NK-92 treated with Interleukin-12 subunit alpha and Interleukin-12 subunit beta, amount 100 ng/mL, for 24 hours (cell line): ENCODE data around the gene GTPBP1.

Experiments used
- DNase-seq: peaks from one replicate; lab custom pipeline; 2025; lab: John Stamatoyannopoulos, UW

Gene GTPBP1

DNA sequence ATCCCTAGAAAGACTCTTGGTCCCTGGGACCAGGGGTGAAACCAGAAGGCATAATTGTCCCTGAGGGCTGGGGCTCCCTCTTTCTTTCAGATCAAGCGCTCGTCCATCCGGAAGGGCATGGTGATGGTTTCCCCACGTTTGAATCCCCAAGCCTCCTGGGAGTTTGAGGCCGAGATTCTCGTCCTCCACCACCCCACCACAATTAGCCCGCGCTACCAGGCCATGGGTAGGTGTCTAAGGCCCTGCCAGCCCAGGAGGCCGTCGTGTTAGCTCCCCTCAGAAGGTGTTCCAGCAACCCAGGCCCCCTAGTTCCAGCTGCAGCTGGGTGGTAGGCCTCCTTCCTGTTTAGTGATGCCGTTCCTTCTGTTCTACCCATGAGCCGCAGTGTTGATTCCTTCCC is 21.4 kb downstream of the GTPBP1 start:
- no peak for DNase-seq

DNA sequence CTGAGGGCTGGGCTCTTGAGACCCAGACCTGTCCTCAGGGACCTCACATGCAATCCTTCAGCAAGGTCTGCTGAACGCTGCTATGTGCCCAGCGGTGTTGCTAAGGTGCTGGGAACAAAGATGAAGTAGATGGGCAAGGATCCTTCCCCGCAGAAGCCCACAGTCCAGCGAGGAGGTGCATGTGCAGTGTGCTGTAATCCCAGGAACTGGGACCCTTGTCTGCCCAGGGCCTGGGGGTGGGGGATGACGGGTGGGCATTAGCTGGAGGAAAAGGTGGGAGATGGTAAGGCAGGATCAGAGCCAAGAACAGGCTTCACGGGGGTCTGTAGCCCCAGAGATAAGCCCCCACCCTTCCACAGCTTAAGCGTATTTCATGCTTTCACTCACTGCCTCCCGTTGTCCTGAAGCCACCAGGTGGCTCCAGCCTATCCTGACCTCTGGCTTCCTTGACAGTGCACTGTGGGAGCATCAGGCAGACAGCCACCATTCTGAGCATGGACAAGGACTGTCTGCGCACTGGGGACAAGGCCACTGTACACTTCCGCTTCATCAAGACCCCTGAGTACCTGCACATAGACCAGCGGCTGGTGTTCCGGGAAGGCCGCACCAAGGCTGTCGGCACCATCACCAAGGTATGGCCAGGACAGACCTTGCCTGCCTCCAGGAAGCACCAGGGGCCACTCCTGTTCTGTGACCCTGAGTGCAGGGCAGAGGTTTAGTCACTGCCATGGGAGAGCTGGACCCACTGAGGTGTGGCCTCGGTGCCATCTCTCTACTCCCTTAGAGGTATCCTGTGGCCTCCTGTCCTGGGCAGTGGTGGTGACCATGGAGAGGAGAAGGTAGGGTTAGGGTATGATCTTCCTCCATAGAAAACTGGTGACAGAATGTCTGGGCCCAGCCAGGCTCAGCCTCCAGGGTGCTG is 22.0 kb downstream of the GTPBP1 start:
- DNase-seq: no peak

DNA sequence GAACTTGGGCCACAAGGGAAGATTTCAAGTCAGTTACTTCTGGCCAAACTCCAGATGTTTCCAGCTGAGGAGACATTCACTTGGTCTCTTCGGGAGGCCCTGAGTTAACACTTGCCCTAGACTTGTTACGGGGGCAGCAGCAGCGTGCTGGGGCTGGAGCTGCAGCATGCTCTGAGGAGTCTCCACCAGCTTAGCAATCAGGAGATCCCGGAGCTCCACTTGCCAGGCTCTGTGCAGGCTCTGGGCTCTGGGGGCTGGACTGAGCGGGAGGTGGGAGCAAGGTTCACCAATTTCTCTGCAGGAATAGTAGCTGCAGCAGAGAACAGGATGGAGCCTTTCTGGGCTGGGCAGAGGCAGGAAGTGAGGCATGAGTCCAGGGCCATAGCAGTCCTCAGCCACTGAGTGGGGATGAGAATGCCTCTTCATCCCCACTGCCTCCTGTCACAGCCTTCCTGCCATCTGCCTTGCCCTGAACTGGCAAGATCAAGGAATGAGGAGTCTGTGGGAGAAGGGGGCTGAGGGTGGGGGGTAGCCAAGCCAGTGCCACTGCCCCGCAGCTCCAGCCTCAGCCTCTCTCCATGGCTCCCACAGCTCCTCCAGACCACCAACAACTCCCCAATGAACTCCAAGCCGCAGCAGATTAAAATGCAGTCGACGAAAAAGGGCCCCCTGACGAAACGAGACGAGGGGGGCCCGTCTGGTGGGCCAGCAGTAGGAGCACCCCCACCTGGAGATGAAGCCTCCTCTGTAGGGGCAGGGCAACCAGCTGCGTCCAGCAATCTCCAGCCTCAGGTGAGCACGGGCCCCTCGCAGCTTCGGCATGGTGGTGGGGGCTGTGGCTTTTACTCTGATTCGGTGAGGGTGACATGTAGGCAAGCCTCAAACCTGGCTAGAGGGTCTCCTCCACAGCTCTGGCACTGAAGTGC is 23.4 kb downstream of the GTPBP1 start:
- no peak for DNase-seq

DNA sequence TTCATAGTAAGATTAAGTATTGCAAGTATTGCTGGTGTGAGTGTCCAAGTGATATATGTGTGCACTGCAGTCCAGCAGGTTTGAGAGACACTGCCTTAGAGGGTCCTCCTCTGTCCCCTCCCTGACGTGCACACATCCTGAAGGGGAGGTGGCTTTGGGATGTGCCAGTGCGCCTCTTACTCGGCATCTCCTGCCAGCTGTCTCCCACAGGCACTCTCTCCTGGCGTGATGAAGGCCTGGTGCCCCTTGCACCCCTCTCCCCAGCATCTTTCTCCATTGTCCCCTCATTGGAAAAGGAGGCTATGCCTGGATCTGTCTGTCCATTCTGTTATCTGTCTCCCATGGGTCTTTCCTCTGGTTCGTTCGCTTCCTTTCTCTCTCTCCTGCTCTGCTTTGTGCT is 24.2 kb downstream of the GTPBP1 start:
- no peak for DNase-seq

DNA sequence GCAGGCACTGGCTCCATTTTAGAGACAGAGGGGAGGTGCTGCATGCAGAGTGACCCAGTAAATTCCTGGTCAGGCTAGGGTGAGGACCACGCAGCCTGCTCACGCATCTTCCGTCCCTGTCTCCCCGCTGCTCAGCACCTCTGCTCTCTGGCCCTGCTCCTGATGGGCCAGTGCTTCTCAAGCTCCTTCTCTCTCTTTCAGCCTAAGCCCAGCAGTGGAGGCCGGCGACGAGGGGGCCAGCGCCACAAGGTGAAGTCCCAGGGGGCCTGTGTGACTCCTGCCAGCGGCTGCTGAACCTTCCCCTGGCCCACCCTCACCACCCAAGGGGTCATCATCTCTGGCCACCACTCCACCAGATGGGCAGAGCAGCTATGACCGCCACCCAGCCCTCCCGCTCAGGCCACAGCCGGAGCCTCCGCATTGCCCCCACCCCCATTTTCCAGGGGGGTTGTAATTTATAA is 24.7 kb downstream of the GTPBP1 start:
- DNase-seq: no peak

DNA sequence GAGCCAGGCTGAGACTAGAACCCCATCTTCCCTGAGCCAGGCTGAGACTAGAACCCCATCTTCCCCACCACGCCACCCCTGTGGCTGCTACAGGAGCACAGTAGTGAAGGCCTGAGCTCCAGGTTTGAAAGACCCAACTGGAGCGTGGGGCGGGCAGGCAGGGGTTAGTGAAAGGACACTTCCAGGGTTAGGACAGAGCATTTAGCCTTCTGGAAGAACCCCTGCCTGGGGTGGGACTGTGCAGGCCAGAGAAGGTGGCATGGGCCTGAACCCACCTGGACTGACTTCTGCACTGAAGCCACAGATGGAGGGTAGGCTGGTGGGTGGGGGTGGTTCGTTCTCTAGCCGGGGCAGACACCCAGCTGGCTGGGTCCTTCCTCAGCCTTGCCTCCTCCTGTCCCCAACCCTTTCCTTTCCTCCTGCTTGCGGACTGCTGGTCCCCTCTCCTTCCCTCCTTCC is 26.0 kb downstream of the GTPBP1 start:
- DNase-seq: no peak

DNA sequence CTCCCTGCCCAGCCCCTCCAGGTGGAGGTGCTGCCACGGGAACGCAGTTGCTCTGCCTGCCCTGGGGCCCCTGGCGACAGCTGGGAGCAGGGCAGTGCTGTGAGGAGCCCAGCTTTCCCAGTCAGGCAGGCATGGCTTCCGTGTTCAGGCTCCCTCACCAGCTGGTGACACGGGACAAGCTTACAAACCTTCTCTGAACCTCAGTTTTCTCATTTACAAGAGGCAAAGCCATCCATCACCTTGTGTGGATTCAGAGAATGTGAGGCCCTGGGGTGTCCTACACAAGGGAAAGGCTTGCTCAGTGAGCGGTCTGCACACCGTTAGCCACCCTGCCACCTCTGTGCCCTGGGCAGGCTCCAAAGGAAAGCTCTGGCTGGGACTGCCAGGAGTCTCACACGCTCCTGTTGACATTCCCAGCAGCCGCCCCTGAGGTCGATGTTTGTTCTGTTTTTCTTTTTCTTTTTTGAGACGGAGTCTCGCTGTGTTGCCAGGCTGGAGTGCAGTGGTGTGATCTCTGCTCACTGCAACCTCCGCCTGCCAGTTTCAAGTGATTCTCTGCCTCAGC is 26.6 kb downstream of the GTPBP1 start:
- no peak for DNase-seq

DNA sequence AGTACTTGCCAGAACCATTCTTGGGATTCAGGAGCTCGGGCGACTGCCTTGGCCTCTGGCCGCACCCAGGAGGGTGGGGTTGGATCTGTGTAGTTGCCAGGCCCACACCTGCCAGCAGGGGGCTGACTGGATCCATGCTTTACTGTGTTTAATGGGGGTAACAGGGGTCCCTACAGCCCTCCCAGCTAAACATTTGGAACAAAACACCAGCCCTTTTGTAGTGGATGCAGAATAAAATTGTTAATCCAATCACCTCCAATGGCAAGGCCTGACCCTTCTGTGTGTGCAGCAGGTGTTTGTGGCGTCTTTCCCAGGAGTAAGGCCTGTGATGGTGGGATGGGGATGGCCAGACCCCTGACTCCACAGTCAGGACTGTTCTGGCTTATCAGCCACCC is 27.6 kb downstream of the GTPBP1 start:
- no peak for DNase-seq

DNA sequence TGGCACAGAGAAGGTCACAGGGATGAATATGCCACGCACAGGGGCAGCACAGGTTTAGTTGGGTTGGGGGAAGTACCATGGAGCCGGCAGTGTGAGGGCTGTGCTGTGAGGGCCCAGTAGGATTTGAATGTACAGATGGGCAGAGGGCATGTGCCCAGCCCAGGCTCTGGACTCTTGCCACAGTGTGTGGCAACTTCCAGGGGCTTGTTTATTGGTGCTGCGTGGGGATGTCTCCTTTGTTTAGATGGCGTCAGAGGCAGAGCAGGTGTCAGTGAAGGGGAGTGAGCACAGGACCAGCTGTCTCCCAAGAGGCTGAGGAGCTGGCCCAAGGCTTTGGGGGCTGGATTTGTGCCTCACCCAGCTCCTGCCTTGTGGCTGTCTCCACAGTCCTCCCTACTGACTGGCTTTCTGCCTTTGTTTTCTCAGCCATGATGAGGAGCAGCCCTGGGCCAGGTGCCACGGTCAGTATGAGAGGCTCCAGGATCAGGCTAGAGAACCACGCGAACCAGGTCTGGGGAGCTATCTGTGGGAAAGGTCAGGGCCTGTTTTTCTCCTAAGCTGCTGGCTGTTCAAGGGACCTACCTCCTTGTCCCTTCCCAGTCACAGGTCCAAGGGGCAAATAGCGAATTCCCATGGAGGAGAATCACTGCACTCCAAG is 28.1 kb downstream of the GTPBP1 start:
- no peak for DNase-seq

DNA sequence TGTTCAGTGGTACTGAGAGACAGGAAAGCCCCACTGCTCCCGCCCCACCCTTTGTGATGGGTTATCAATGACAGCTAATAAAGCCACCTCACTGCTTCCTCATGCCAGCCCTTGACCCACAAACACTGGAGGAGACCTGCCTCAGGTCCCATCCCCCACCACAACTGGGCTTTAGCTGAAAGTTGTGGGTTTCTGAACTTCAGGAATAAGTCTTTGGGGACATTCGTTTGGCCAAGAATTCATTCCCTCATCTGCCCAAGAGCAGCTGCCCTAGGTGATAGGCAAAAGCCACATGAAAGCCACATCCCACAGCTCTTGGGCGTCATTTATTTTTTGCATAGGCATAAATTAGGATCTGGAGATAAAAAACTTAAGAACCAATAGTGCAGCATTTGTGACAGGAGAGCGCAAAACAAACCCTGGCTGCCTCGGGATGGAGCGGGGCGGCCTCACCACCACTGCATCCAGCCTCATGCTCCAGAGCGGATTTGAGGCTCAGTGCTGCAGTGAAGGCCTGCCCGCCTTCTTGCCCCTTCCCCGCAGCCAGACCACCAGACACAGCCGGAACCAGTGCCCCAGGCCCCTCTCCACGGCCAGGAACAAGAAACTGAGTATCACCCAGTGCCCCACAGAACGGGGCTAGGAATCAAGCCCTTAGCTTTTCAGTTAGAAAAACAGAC is 28.8 kb downstream of the GTPBP1 start:
- no peak for DNase-seq

DNA sequence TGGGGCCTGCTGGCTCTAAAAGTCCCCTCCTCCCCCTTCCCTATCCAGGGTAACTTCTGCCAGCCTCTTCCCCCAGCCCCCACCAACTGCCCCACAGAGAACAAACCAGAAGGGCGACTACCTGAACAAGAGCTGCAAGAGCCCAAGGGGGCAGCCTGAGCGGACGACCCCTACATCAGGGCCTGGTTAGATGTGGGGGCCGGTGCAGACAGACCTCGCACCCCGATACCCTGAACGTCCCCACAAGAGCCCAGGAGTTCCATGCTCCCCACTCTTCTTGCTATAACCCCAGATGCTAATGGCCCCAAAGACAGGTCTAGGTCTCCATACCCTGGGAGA is 29.4 kb downstream of the GTPBP1 start:
- DNase-seq: no peak

DNA sequence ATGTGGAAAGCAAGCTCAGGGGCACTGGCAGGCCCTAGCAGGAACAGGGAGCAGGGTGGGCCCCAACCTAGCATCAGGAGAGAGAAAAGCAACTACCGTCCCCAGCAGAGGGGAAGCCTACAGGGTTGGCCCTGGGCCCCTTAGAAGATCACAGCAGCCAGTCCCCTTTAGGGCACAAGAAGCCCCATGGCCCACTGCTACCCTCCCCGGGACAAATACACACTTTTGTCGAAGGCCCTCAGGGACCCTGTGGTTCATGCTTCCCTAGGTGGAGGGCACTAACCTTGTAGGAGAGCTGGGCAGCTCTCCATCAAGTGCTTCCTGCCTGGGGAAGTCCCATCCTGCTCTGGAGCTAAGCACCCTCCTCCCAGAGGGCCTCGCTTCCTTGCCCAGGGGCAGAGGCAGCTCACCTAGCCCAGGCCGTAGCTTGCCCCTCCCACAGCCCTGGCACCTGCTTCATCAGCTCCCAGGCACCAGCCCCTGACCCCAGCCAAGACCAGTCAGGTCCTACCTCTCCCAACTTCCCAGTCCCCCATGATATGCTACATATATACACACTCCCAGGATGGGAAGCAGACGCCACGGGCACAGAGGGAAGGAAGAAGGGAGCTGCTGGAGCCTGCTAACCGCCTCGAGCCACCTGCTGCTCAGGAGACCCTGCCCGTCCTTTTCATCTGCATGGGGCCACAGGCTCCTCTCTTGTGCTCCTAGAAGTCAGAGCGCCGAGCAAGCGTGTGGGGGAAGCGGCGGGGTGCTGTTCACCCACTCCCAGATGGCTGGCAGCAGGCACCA is 29.9 kb downstream of the GTPBP1 start:
- DNase-seq: no peak

DNA sequence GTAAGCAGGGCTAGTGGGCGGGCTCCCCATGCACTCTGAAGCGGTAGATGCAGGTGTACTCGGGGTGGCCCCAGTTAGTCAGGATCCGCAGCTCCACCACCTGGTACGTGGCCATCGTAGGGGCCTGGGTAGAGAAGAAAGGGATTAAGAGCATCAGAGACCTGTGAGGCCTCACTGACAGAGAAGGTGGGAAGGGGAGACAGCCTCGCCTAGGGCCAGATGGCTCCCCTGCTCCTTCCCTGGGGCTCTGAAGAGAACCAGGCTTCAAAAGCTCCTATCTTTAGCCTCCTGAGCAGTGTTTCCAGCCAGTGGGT is 30.5 kb downstream of the GTPBP1 start:
- DNase-seq: no peak

DNA sequence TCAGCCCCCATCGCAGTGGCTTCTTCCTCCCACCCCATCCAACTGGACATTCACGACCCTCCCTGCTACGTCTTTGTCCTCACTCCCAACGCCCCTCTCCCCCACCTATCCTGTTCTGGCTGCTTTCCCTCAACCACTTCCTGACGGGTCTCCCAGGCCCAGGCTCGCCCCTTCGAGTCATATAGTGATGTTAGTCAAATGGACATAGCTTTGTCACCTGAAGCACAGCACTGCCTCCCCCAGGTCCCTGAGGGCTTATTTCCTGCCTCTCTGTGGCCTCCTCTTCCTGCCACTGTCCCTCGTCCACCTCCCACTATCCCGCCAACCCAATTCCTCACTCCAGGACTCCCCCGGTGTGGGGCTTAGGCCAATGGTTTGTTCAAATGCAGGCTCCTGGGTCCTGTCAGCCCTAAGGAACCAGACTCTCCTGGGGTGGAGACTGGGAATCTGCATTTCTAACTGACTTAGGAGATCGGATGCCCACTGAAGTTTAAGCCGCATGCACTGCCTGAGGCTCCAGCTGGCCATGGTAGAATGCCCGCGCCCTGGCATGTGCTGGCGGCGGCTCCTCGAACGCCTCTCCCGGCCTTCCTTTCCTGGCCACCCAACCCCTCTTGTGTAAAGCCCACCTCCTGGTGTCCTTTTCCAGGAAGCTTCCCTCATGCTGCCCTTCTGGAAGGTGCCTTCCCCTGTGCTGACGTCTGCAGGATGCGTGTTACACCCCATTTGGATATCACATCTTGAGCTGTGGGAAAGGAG is 31.7 kb downstream of the GTPBP1 start:
- no peak for DNase-seq

DNA sequence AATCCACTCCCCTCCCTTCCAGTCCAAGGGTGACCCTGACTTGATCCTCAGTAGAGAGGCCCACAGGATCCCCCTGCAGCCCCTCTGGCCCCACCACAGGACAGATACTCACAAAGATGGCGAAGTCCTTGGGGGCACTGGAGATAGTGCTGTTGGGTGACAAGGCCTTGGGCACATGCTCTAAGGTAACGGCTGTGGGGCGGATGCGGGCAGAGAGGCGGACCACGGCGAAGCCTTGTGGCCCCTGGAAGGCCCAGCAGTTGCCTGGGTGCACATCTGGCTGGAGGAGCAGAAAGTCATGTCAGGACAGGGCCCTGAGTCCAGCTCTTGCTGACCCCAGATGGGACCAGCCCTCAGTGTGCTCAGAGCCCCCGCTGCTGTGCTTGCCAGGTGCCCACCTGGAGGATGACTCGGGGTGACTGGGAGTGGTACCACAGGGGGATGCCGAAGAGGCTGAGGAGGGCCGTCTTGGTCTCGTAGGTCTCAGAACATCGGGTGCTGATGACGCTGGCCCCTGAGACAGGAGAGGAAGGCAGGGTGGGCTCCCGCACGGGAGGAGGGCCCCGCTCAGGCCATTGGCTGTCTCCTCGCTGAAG is 32.8 kb downstream of the GTPBP1 start:
- DNase-seq: no peak

DNA sequence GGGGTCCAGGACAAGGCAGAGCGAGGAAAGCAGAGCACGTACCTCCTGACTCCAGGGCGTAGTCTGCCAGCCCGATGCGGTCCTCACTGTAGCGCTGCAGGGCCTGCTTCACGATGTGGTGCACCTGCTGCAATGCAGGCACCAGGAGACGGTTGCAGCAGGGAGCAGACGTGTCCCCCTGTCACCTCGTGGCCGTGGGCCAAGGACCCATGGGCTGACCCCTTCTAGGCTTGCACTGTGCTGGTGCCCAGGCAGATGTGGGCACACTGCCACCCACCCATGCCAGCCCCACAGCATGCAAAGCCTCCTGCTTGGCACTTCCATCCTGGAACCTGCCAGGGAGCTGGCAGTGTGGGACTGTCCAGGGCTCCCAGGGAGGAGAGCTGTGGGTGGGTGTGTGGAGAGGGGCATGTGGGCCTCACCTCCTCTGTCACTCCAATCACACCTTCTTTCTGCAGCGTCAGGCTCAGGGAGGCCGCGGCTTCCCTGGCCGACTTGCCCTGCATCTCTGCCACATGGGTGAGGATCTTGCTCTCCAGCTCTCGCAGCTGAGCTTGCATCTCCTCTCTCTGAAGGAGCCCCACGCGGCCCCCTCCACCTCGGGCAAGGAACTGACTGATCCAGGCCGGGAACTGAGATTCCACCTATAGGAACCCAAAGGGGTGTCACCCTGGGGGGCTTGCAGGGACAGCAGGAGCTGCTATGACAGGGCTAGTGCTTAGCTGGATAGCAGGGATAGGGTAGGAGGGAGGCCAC is 33.7 kb downstream of the GTPBP1 start:
- no peak for DNase-seq

DNA sequence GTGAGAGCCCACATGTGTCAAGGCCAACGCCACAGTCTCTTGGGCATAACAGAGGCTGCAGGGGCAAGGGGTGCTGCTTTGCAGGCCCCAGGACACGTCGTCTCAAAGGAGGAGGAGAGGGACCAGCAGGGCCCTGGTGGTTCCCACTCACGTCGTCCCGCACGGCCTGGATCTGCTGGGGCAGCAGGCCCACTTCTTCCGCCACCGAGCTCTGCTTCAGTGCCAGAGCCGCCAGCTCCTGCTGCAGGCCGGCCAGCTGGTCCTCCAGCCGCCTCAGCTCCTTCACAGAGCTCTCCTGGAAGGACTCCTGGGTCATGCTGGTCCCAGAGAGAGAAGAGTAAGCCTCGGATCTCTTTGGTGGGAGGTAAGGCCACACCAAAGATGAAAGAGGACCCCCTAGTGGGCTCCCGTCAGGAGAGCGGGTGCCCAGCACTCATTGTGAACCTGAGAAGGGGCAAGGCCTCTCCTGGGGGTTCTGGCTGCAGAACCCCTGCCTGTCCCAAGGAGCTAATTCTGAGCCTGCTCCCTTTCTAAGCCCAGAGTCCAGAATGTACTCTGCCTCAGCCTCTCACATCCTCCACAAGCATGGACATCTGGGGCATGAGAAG is 34.5 kb downstream of the GTPBP1 start:
- DNase-seq: no peak

DNA sequence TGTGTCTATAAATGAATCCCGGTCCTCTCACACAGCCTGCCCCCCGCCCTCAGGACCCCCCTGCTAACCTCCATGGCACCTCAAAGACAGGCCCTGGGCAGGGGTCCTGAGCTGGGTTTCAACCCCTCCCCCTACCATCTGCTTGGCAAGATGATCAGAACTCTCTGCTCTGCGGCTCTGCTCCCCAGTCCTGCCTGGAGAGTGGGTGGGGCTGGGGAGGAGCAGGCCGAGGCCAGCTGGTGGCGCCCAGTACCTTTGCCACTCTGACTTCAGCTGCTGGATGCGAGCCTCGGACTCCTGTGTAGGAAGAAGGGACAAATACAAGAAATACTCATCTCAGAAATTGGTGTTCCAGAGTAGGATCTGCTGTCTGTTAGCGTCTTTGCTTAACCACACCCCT is 35.0 kb downstream of the GTPBP1 start:
- no peak for DNase-seq
